Coronary artery (tissue), 2 donors: ENCODE data around the gene TMEM256.

Source experiments
- DNase-seq: peaks from one replicate; pipeline ENCODE4 v3.0.0-alpha.2; 2017; ENCODE audit warnings: low spot score
- H3K27ac ChIP-seq, 2 donors: fragments of 200-600 bp; sonication (generic); one replicate each; pipeline ENCODE4 v1.5.1; 2016 to 2019
- H3K4me3 ChIP-seq: fragments of 200-600 bp; sonication (generic); 2 replicates; pipeline ENCODE4 v1.5.1; 2016; ENCODE audit warnings: mild to moderate bottlenecking, moderate library complexity
- CTCF ChIP-seq: fragments of 200-600 bp; sonication (generic); IDR thresholded peaks from one replicate; pipeline ENCODE4 v1.5.1; 2019; ENCODE audit warnings: antibody characterized with exemption

TMEM256 gene

DNA sequence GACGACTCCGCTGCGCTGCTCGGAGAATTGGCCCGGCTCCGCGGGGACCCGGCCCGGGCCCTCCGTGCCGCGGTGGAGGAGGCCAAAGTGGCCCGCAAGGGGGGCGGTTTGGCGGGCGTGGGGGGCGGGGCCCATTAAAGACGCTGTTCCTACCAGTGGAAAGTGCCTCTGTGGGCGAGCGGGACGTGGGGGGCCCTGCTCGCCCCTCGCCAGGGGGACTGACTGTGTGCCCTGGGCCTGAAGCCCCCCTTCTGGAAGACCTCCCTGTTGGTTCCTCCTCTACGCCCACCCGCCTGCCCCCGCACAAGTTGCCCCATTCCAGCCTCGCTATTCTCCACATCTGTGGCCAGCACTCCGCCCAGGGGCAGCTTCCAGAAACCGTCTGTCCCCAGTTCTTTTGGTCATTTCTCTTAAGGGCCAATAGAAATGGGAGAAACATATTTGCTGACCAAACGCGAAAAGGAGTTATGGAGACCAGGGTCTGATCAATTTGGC, 33.5 kb upstream of the TMEM256 start:
- TF ChIP-seq CTCF: peak; percentile 7
- Histone ChIP-seq H3K27ac (peak overlapping the region in 1 of 2 donors; percentile 86), H3K4me3 (peak overlapping the region; percentile 74)
- DNase-seq: no peak

- TF ChIP-seq CTCF: peak; percentile 80
- peak overlapping the region; percentile 74 for H3K4me3 ChIP-seq
- peak; percentile 84 for DNase-seq
- H3K27ac ChIP-seq: peak overlapping the region; percentile 40 to 86
Measured at GRCh38 chr17:7436556-7437368, 32.9 kb upstream of the TMEM256 start.

DNA sequence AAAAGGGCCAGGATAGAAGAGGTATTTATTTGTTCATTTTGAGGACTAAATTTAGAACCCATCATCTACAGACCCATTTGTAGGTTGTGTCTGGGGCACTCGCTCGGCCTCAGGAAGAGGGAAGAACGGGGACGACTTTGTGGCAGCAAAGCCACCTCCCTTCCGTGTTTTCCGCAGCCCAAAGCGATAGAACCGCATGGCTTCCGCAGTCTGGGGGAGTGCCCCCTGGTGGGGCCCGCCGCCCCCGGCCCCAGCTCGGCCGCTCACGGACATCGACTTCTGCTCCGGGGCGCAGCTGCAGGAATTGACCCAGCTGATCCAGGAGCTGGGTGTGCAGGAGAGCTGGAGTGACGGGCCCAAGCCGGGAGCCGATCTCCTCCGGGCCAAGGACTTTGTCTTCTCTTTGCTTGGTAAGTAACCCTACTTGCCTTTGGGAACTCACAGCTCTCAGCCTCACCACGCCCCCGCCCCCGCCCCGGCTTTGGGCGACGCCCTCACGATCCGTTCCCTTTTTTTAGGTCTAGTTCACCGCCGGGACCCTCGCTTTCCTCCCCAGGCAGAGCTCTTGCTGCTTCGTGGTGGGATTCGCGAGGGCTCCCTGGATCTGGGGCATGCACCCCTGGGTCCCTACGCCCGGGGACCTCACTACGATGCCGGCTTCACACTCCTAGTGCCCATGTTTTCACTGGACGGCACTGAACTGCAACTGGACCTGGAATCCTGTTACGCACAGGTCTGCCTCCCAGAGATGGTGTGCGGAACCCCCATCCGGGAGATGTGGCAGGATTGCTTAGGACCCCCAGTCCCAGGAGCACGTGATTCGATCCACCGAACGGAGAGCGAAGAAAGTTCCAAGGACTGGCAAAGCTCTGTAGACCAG, 32.0 kb upstream of the TMEM256 start:
- peak; percentile 85 for DNase-seq
- Histone ChIP-seq H3K27ac (peak overlapping the region in 1 of 2 donors; percentile 86), H3K4me3 (peak overlapping the region; percentile 74)
- TF ChIP-seq CTCF: no peak

DNA sequence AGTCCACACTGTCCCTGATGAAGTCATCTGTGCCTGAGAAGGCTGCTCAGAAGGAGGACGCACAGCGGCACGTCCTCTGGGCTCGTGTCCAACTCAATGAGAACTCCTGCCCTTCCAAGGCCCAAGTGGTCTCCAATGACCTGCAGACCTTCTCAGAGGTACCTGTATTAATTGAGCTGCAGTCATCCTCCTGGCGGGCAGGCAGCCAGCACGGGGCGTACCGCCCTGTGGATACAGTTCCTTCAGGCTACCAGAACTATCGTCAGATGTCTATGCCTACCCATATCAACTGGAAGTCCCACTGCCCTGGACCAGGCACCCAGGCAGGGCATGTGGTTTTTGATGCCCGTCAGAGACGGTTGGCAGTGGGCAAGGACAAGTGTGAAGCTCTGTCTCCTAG, 28.4 kb upstream of the TMEM256 start:
- Histone ChIP-seq H3K4me3 (no peak overlapping the region), H3K27ac (no peak overlapping the region)
- no peak for TF ChIP-seq CTCF
- no peak for DNase-seq

DNA sequence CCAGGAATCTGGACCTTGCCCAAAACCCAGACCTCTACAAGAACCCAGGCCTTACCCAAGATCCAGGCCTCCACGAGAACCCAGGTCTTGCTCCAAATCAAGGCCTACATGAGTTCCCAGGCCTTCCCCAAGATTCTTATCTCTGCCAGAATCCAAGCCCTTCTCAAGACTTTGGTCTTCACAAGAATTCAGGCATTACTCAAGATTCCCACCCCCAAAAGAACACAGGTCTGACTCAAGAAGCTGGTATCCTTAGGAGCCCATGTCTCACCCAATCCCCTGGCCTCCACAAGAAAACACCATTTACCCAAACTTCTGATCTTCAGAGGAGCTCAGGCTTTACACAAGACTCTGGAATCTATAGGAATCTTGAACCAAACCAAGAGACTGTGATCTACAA, 27.3 kb upstream of the TMEM256 start:
- no peak for TF ChIP-seq CTCF
- H3K27ac ChIP-seq: no peak overlapping the region
- no peak overlapping the region for H3K4me3 ChIP-seq
- no peak for DNase-seq

DNA sequence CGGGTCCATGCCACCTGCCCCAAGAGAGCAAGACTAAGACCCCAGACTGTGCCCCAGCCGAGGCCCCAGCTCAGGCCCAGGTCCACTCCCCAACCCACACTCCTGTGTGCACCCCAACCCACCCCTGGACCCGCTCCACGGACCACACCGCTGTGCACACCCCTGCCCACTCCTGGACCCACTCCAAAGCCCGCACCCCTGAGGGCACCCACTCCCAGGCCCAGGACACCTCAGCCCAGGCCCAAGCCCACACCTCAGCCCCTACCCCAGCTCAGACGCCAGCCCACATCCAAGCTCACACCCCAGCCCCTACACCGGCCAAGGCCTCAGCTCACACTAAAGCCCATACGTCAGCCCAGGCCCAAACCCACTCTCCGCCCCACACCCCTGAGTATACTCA, 25.8 kb upstream of the TMEM256 start:
- no peak overlapping the region for H3K4me3 ChIP-seq
- no peak for TF ChIP-seq CTCF
- H3K27ac ChIP-seq: no peak overlapping the region
- DNase-seq: no peak
